ENCODE data around the gene KLK7.
"Not testable (repeated sequence)": the region's sequence is repeated elsewhere in the genome, so short reads cannot be mapped to it uniquely, and the experiment has no call there.

Gene KLK7

DNA sequence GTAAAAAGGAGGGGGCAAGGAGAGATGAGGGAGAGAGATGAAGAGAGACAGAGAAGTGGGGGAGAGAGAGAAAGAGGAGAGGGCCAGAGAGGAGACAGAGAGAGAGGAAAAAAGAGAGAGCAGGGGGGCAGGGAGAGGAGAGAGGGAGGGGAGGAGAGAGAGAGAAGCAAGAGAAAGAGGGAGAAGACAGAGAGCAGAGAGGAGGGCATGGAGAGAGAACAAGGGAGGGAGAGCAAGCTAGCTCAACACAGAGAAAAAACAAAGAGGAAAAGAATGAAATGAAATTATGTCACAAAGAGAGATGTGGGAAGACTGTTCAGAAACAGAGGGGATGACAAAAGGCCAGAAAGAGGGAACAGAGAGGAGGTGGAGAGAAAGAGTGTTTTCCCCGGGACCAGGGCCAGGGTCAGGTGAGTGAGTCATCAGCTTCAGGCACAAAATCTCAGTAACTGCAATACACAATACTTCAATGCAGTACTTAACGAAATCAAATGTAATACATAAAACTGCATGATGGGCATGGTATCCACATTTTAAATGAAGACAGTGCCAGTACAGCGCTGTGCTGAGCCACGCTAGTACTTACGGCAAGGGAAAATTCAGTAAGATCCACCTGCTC lies 4.8 kb downstream of the KLK7 start:
- in situ Hi-C loops (cut with MboI; ENCODE audit: low sequenced_read_pairs), result no loop called here

- in situ Hi-C loops (cut with MboI; ENCODE audit: low sequenced_read_pairs), result no loop called here
Observed at GRCh38 chr19:50977626-50978025, 6.1 kb downstream of the KLK7 start.

DNA sequence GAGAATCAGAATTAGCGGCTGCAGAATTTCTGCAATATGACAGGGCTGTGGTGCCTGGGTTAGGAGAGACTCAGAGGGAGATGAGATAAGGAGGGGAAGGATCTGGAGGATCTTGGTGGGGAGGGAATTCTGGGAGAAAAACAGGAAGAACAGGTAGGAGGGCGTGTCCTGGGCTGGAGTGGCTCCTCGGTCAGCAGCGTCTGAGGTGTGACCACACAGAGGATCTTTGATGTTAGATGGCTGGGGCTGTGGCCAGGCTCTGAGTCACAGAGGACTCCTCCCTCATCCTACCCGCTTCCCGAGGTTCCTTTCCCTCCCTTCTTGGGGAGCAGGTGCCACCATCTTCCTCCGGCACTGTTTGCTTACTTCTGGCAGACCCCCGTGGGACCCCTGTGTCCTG lies 8.0 kb downstream of the KLK7 start:
- in situ Hi-C loops (cut with MboI; ENCODE audit: low sequenced_read_pairs), result no loop called here

GRCh38 chr19:50974702-50975556 lies 8.8 kb downstream of the KLK7 start:
- in situ Hi-C loops (cut with MboI; ENCODE audit: low sequenced_read_pairs), result no loop called here

GRCh38 chr19:50972795-50973376 lies 10.8 kb downstream of the KLK7 start:
- in situ Hi-C loops (cut with MboI; ENCODE audit: low sequenced_read_pairs), result no loop called here

DNA sequence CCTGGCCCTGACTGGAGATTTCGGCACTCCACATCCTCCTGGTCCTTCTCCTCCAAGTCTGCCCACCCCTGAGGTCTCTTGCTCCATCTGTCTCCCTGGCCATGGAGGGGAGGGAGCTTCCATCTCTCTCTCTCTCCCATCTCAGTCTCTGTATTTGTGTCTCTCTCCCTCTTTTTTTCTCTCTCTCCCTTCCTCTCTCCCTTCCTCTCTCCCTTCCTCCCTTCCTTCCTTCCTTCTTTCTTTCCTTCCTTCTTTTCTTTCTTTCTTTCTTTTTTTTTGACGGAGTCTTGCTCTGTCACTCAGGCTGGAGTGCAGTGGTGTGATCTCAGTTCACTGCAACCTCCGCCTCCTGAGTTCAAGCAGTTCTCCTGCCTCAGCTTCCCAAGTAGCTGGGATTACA lies 13.9 kb downstream of the KLK7 start:
- in situ Hi-C loops (cut with MboI; ENCODE audit: low sequenced_read_pairs), result not testable (repeated sequence)

DNA sequence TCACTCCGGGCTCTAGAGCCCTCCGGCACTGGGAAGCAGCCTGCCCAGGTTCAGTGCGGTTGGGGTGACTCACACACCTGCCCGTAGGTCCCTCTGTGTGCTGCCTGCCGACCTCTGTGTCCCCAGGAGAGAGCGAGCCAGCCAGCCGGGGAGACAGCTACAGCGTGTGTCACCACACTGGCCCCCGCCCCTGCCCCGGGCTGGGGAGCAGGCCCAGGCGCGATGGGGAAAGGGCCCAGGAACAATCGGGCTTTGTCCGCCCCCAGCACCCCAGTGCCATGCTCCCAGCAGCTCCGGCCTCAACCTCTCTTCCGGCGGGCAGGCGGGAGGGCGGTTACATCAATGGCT lies 14.3 kb downstream of the KLK7 start, which contains the start of gene KLK6:
KLK6 (minus strand) TSS at position 179 of the 348 bp plus-strand sequence. CDS start 1,487 bp downstream, outside the sequence.
- in situ Hi-C loops (cut with MboI; ENCODE audit: low sequenced_read_pairs), result no loop called here

DNA sequence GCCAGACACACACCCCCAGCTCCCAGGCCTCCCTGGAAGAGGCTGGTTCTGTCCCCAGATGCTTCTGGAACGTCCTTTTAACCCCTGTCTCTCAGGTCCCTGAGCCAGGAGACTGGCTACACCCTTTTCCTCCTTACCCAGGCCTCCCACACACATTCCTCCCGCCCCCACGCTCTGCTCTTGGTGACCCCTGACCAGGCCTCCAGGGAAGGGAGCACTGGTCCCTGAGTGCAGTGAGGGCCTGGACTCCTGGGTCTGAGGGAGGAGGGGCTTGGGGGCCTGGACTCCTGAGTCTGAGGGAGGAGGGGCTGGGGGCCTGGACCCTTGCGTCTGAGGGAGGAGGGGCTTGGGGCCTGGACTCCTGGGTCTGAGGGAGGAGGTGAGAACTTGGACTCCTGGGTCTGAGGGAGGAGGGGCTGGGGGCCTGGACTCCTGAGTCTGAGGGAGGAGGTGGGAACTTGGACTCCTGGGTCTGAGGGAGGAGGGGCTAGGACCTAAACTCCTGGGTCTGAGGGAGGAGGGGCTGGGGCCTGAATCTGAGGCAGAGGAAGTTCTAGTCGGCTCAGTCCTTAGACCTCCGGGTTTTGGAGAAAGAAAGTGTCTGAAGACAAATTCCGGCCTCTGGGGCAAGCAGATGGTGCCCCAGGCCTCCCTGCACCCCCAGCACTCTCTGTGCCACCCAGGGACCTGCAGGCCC lies 14.9 kb downstream of the KLK7 start:
- in situ Hi-C loops (cut with MboI; ENCODE audit: low sequenced_read_pairs), result no loop called here

GRCh38 chr19:50967929-50968715 lies 15.6 kb downstream of the KLK7 start:
- in situ Hi-C loops (cut with MboI; ENCODE audit: low sequenced_read_pairs), result no loop called here

DNA sequence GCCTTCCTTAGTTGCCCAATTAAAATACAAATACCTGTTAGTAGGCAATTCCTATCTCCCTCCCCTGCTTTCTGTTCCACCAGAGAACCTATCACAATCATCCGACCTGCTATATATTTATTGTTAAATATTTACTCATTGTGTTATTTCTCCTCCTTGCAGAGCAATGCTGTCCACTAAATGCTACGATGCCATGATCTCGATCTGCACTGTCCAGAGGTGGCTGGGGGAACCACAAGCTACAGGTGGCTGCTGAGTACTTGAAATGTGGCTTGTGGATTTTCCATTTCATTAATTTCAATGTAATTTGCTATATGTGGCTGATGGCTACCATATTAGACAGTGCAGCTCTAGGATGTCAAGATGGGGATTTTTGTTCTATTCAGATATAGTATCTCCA lies 19.5 kb downstream of the KLK7 start:
- in situ Hi-C loops (cut with MboI; ENCODE audit: low sequenced_read_pairs), result no loop called here

DNA sequence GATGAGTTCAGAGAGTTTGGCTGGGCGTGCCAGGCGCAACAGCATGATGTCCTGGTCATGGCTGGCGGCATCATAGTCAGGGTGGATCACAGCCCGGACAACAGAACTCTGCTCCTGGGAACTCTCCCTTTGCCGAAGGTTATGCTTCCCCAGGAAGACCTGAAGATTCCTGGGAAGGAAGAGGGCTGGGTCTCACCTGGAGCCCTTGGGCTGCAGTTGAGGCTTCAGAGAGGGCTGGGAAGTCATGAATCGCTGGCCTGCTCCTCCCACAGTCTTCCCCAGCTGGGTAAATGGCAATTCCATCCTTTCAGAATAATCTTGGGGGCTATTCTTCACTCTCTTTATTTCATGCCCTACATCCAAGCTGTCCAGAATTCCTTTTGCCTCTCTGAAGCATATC lies 20.3 kb downstream of the KLK7 start:
- in situ Hi-C loops (cut with MboI; ENCODE audit: low sequenced_read_pairs), result no loop called here

GRCh38 chr19:50962245-50962644 lies 21.5 kb downstream of the KLK7 start:
- in situ Hi-C loops (cut with MboI; ENCODE audit: low sequenced_read_pairs), result no loop called here

DNA sequence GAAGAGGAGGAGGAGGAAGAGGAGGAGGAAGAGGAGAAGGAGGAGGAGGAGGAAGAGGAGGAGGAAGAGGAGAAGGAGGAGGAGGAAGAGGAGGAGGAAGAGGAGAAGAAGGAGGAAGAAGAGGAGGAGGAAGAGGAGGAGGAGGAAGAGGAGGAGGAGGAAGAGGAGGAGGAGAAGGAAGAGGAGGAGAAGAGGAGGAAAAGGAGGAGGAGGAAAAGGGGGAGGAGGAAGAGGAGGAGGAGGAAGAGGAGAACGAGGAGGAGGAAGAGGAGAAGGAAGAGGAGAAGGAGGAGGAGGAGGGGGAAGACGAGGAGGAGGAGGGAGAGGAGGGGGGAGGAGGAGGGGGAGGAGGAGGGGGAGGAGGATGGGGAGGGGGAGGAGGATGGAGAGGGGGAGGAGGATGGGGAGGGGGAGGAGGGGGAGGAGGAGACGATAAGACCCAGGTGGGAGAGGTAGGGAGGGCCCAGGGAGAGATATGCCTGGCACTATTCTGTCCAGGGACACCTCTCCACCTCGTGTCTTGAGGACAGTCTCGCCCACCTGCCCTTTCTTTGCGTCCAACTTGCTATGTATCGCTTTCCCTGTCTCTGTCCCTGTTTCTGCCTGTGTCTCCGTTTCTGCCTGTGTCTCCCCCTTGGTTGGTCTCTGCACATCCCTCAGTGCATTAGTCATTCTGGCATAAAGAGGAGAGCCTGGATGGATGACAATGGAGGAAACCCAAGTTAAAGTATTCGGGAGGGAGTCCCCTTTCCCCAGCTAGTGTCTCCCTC lies 23.8 kb downstream of the KLK7 start:
- in situ Hi-C loops (cut with MboI; ENCODE audit: low sequenced_read_pairs), result no loop called here

- in situ Hi-C loops (cut with MboI; ENCODE audit: low sequenced_read_pairs), result no loop called here
Observed at GRCh38 chr19:50957587-50957986, 26.1 kb downstream of the KLK7 start.

GRCh38 chr19:50952910-50953309 lies 30.8 kb downstream of the KLK7 start, which contains the start of gene KLK5:
Gene KLK5 (minus strand): TSS chr19:50953038. CDS start chr19:50952657, 381 bp downstream.
- in situ Hi-C loops (cut with MboI; ENCODE audit: low sequenced_read_pairs), result no loop called here

DNA sequence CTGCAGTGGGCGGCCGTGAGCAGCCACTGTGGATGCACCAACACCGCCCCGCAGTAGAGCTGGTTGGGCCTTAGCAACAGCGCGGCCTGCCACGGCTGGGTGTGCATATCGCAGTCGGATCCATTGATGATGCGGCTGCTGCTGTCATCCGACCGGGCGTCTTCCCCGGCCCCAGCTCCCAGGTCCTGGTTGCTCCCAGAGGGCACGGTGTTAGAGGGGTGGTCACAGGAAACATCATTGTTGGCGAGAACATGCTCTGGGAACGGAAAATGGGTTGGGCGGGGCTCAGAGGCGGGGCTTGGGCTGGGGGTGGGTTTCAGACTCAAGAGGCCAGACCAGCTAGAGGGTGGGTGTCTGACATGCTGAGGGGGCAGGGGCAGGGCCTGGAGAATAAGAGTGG lies 33.9 kb downstream of the KLK7 start:
- in situ Hi-C loops (cut with MboI; ENCODE audit: low sequenced_read_pairs), result no loop called here

DNA sequence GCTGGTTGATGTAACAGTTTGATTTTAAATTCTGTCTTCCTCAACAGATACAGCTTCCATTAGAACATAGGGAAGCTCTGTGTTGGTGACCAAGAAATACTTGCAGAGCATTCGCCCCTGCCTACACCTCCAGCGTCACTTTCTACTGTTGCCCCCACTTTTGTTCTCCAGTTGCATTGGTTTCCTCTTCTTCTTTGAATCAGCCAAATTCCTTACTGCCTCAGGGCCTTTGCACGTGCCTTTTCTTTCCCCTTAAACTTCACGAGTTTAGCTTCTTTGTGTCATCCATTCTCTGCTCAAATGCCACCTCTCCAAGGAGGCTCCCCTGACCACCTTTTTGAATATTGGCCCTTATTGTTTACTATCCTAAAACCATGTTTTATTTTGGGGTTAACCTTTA lies 36.6 kb downstream of the KLK7 start:
- in situ Hi-C loops (cut with MboI; ENCODE audit: low sequenced_read_pairs), result no loop called here

DNA sequence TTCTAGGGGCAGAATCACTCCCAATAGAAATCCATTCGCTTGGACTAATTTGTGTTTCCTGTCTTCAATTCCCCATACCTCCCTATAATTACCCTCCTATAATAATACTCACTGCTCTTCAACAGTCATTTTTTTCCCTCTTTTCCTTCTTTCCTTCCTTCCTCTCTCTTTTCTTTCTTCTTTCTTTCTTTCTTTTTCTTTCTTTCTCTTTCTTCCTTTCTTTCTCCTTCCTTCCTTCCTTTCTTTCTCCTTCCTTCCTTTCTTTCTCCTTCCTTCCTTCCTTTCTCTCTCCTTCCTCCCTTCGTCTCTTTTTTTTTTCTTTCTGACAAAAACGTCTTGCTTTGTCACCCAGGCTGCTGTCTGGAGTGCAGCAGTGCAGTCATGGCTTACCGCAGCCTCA lies 38.9 kb downstream of the KLK7 start:
- in situ Hi-C loops (cut with MboI; ENCODE audit: low sequenced_read_pairs), result no loop called here

DNA sequence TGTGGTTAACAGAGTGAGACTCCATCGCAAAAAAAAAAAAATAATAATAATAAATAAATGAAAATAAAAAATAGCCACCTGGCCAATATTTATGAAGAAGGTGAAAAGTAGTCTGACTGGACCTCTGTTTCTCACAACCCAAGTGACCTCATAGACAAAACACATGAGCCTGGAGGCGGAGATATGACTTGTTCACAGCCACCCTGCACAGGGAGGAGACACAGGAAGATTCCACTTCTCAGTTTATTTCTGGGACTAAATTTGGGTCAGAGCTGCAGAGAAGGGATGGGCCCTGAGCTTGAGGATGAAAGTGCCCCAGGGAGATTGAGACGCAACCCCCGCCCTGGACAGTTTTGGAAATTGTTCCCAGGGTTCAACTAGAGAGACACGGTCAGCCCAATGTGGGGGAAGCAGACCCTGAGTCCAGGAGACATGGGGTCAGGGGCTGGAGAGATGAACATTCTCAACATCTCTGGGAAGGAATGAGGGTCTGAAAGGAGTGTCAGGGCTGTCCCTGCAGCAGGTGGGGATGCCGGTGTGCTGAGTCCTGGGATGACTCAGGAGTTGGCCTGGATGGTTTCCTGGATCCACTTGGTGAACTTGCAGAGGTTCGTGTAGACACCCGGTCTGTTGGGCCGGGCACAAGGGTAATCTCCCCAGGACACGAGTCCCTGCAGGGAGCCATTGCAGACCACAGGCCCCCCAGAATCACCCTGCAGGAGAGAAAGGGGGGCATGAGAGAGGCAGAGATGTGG lies 40.5 kb downstream of the KLK7 start:
- in situ Hi-C loops (cut with MboI; ENCODE audit: low sequenced_read_pairs), result no loop called here
